NCI-H345 (cell line): Measurements from ENCODE around the gene MED16.
"Not testable (repeated sequence)": the region's sequence is repeated elsewhere in the genome, so short reads cannot be mapped to it uniquely, and the experiment has no call there.

Experiments
- DNase-seq: peaks from one replicate; lab custom pipeline; 2025; lab: John Stamatoyannopoulos, UW

MED16 gene

GRCh38 chr19:887599-887998 is 5.4 kb downstream of the MED16 start:
- DNase-seq, result no peak

- no peak for DNase-seq
These were observed 5.9 kb downstream of the MED16 start for GRCh38 chr19:887072-887471.

DNA sequence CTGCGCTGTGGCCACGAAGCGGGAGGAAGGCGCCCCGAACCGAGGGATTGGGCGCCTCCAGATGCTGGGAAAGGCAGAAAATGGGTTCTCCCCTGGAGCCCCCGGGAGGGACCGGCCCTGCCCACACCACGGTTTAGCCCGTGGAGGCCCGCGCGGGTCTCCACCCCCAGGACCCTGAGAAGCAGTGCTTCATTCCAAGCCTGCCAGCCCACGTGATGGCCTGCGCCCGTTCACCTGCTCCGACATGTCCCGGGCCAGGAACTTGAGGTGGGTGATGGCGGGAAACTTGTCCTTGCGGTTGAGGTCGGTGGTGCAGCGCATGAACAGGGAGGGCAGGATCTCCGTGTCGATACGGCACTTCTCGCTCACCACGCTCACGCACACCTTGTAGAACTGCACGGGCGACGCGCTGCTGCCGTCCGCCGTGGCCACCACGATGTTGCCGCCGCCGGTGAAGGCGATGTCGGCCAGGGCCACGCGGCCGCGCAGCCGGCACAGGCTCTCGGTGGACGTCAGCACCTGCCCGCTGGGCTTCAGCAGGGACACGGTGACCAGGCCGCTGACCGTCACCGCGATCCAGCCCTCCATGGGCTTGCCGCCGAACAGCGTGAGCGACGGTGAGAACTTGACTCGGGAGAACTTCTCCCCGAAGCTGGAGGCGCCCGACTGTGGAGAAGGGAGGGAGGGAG is 7.3 kb downstream of the MED16 start:
- no peak for DNase-seq

GRCh38 chr19:884420-885211 is 8.4 kb downstream of the MED16 start:
- DNase-seq, result no peak

- no peak for DNase-seq
These were observed 9.3 kb downstream of the MED16 start for GRCh38 chr19:883661-884211.

GRCh38 chr19:882871-883497 is 10.0 kb downstream of the MED16 start:
- DNase-seq, result no peak

DNA sequence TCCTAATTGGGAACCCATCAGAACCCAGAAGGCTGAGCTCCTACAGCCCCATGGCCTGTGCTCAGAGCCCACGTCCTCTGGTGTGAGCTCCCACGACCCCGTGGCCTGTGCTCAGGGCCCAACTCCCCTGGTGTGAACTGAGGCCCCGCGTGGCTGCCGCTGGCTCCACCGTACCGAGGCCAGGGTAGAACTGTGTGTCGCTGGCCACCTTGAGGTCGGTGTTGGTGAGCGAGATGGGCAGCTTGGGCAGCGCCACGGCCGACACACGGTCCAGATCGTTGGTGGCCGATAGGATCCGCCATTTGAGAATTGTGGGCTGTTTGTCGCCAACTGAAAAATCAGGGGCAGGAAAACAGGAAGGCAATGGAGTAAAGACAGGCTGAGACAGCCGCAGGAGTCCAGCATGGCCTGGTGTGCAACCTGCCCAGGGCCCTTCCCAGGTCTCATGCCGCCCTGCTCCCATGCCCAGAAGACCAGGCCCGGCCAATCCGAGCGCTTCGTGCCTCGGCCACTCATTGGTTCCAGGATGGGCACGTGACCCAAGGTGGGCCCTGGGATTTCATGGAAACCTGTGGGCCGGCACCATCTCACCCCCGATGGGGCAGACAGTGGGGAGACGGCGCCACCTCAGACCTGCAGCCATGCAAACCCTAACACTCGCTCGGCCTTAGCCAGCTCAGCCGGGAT is 11.5 kb downstream of the MED16 start:
- DNase-seq, result no peak

DNA sequence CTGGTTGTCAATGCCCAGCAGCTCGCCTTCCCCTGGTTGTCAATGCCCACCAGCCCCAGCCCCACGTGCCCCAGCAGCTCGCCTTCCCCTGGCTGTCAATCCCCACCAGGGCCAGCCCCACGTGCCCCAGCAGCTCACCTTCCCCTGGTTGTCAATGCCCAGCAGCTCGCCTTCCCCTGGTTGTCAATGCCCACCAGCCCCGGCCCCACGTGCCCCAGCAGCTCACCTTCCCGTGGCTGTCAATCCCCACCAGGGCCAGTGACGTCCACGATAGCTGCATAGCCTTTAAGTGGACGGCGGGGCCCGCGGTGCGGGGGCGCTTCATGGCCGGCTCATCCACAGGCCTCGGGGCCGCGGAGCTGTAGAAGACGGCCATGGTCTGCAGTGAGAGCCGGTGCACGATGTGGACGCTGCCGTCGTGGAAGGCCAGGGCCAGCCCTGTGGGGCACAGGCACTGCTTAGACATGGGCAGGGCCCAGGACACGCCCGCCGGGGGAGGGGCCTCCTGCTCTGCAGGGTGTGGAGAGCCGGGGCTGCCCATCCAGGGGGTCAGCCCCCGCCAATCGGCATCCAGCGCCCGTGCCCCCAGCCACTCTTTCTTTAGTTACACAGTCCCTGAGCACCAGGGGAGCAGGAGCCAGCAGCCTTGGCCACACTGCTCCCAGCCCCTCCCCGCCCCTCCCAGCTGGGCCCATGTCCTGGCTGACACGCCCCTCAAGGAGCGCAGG is 13.1 kb downstream of the MED16 start:
- DNase-seq, result no peak

GRCh38 chr19:878751-879561 is 14.0 kb downstream of the MED16 start:
- not testable (repeated sequence) for DNase-seq

DNA sequence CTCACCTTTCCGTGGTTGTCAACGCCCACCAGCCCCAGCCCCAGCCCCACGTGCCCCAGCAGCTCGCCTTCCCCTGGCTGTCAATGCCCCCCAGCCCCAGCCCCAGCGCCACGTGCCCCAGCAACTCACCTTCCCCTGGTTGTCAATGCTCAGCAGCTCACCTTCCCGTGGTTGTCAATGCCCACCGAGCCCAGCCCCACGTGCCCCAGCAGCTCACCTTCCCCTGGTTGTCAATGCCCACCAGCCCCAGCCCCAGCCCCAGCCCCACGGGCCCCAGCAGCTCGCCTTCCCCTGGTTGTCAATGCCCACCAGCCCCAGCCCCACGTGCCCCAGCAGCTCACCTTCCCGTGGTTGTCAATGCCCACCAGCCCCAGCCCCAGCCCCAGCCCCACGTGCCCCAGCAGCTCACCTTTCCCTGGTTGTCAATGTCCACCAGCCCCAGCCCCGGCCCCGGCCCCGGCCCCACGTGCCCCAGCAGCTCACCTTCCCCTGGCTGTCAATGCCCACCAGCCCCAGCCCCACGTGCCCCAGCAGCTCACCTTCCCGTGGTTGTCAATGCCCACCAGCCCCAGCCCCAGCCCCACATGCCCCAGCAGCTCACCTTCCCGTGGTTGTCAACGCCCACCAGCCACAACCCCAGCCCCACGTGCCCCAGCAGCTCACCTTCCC is 14.9 kb downstream of the MED16 start:
- DNase-seq, result not testable (repeated sequence)

DNA sequence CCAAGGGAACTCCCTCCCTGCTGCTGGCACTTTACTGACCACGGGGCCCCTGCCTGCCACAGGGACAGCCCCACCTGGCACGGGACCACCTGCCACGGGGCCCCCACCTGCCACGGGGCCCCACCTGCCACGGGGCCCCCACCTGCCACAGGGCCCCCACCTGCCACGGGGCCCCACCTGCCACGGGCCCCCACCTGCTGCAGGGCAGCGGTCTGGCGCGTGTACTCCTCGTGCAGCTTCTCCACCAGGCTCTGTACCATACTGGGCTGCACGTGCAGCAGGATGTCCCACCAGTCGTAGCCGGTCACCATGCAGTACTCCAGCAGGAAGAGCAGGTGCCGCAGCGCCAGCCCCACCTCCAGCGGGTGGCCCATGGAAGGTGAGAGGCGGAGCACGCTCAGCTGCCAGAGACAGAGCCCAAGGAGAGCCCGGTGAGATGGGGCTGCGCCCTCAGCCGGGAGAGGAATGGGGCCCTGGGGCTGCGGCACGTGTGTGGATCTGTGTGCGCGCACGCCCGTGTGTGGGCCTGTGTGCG is 16.1 kb downstream of the MED16 start:
- DNase-seq, result no peak

GRCh38 chr19:876089-876488 is 16.9 kb downstream of the MED16 start:
- DNase-seq, result no peak

DNA sequence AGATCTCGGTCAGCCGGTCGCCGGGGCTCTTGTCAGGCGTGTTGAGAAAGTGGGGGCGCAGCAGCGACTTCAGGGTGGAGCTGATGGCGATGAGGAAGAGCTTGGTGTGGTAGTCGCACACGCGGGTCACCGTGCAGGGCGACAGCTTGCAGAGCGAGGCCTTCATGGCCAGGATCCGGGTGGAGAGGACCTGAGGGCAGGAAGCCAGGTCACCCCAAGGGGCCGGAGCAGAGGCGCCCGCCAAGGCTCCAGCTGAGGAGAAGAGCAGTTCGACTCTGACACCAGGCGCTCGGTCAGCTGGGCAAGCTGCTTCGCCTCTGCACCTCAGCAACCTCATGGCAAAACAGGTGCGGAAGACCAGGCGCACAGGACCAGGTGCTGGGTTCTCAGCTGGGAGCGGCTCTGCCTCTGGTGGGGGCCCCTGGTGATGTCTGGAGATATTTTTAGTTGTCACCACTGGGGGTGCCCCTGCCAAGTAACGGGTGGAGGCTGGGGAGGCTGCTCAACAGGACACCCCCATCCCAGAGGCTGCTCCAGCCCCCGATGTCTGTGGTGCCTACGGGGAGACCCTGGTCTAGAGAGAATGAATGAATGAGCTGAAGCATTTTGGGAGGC is 17.6 kb downstream of the MED16 start:
- DNase-seq, result no peak

DNA sequence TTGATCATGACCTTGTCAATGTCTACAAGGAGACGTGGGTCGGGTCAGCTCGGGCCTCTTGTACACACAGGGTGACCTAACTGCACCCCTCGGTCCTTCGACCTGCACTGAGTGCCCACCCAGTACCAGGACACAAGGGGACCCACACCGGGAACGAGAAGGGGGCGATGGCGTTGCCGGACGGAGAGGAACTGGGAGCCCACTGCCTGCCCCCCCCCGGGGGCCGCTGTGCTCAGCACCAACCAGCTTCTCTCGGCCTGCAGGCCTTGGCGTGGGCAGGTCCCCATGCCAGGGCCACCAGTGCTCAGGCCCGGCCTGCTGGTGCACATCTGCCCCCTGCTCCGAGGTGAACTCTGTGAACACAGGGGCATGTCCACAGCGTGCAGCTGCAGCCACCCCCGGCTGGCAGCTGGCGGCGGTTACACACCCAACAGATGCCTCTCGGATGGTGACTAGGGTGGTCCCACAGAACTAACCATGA is 19.4 kb downstream of the MED16 start:
- no peak for DNase-seq

GRCh38 chr19:873084-873483 is 19.9 kb downstream of the MED16 start:
- no peak for DNase-seq

DNA sequence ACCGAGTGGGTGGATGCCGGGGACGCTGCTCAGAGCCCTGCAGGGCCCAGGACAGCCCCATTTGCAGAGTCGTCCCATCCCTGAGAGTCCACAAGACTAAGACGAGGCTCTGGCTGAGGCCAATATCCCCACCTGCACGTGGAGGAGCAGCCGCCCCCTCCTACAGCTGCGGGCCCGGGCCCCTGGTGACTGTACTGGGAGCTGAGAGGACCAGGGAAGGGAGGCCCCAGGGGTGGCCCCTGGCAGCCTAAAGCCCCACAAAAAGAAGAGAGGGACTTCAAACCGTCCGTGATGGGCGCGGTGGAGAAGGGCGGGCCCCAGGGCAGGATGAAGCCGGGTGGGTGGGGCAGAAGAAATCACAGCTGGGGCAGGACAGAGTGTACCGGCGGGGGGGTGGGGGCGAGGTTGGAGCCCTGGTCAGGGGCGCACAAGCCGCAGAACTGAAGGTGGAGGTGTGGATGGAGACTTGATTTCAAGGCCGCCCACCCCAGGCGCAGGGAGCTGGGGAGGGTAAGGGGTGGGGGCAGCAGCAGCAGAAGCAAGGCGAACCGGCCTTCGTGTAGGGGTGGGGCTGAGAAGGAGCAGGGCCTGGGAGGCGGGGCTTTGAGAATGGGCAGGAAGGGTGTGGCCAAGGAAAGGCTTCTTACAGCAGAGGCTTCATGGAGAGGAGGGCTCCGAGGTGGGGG is 20.6 kb downstream of the MED16 start:
- no peak for DNase-seq

- no peak for DNase-seq
These were observed 21.3 kb downstream of the MED16 start for GRCh38 chr19:871446-872265.

DNA sequence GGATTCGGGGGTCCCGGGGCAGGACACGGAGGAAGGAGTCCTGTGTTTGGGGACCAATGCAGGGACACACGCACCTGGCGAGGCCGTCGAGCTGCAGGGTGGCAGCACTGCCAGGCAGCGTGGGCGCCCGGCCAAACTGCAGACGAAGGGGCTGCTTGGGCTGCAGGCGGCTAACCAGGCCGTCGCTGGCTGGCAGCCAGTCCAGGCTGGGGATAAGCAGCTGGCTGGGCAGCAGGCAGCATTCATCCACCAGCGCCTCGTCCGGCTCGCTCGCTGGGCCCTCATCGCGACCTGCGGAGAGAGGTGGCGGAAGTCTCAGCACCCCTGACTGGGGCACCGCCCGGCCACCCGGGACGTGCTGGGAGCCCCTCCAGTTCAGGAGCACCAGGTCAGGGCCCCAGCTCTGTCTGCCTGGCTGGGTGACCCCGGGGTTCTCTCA is 22.0 kb downstream of the MED16 start:
- DNase-seq, result peak; percentile 83
